Ovary (tissue), 9 donors: Measurements from ENCODE around the gene HEATR9. TPM values are rescaled to one million over a fixed set of nuclear protein-coding genes. Genes with fewer than 3 reads are reported as not detected.
A peak's percentile ranks its signal among the peaks of the same experiment; 100 is the strongest.

Source experiments
- DNase-seq, 5 donors: peaks; one replicate each; pipeline ENCODE4 v3.0.0-alpha.2; 2019 to 2020
- H3K27ac ChIP-seq, 2 donors: fragments of 200-600 bp; one replicate each; pipeline versions ENCODE4 v1.5.1 to v1.8.0; 2019 to 2022
- H3K27me3 ChIP-seq: fragments of 200-600 bp; one replicate; pipeline ENCODE4 v1.8.0; 2022
- H3K36me3 ChIP-seq: fragments of 200-600 bp; sonication (generic); one replicate; pipeline ENCODE4 v1.5.1; 2019
- H3K4me1 ChIP-seq: one replicate; pipeline ENCODE4 v1.8.1; 2013; ENCODE audit warnings: mild to moderate bottlenecking, moderate library complexity; ENCODE audit not compliant: insufficient read depth
- H3K4me3 ChIP-seq: fragments of 200-600 bp; sonication (generic); one replicate; pipeline ENCODE4 v1.5.1; 2017
- H3K9me3 ChIP-seq, 2 donors: fragments of 200-600 bp in 1 of 2; sonication (generic) in 1 of 2; one replicate each; pipeline versions ENCODE4 v1.5.1 to v1.8.1; 2013 to 2019; ENCODE audit warnings: mild to moderate bottlenecking in 1 of 2, moderate library complexity in 1 of 2
- EP300 ChIP-seq: sonication (generic); formaldehyde crosslinking; IDR thresholded peaks from one replicate; pipeline ENCODE4 v1.6.1; 2017; ENCODE audit warnings: antibody characterized with exemption
- POLR2A ChIP-seq: fragments of 450-650 bp; IDR thresholded peaks from one replicate; pipeline ENCODE4 v1.6.1; 2017; ENCODE audit warnings: antibody characterized with exemption, mild to moderate bottlenecking, moderate library complexity
- WGBS, 3 donors: extraction: QIAGEN DNeasy Blood & Tissue Kit in 1 of 3; methylation state at CpG; one replicate each; pipeline versions ENCODE4 v1.1.5 to v1.1.7; 2013 to 2017; 5-methylcytosine and 5-hydroxymethylcytosine counted together
- intact Hi-C, 4 donors: fragments of 100-400 bp; cut with DNase I; formaldehyde crosslinking; loops; one replicate each; pipeline versions ENCODE4 v1.11.0 to v1.15.1; 2022 to 2023
- polyA plus RNA-seq, 2 donors: library from polyadenylated mRNA; stranded (reverse); fragments of 200-250 nt in 1 of 2; fragments of 350-450 nt in 1 of 2; fragmentation: Illumina TruSeq in 1 of 2; extraction: RNeasy Lipid Tissue Mini Kit (QIAGEN cat#74804) in 1 of 2; gene quantifications; one replicate each; pipeline ENCODE4 v1.2.3, GENCODE V29; 2013 to 2014
- total RNA-seq, 7 donors: library from RNA; depleted of rRNA in 2 of 7; stranded (reverse); fragments of >200 nt in 2 of 7; fragmentation: NEBNext Ultra II Directional in 3 of 7; extraction: Animal tissue kit (Norgen Biotek cat#: 25700) in 3 of 7; gene quantifications; one replicate each; pipeline versions ENCODE4 v1.1.0 to v1.2.4, GENCODE V29; 2016 to 2023
- TF ChIP-seq, protein P1 (sequence below), 3 donors: fragments of 450-650 bp in 2 of 3; fragments of 200-600 bp in 1 of 3; IDR thresholded peaks; one replicate each; pipeline versions ENCODE4 v1.5.1 to v1.8.0; 2016 to 2022; ENCODE audit warnings: antibody characterized with exemption in 3 of 3, mild to moderate bottlenecking in 1 of 3
- donor health status: DM: no; HTN: no; CAD: no; lungs with moderate emphysema.
- donor health status: DM: no; HTN: no; CAD: no.
- donor health status: Bipolar disorder and iron deficiency.
- donor health status: DM: yes; HTN: yes; CAD: no.
- donor health status: DM: no; HTN: no; CAD: no.
- donor health status: DM: yes; HTN: yes; CAD: no.

Gene HEATR9
- total and polyA plus RNA-seq, 9 donors, result 0.18 TPM; not detected in 8

DNA sequence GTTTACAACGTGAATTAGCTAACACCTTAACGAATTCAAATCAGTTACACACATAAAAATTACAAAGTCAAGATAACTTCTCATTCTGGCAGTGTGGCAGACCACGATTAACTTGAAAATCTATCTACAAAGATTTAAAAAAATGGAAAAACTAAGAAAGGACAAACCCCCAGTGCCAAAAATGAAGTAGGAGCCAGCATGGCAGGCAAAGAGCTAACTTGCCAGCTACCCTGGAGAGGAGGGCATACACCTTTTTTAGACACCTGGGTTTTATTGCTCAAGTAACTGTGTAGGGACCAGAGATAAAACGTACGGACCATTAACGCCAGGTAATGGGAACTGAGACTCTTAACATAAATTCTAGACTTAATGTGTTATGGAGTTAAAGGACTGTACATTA, 56.9 kb downstream of the HEATR9 start:
- no peaks in the 10 kb centered on the region for H3K9me3 ChIP-seq
- WGBS, 3 donors, result 81 to 84% (median 82%) methylated on average over 6 of the region's 6 CpGs
- TF ChIP-seq POLR2A, result no peak
- TF ChIP-seq EP300, result no peak
- TF ChIP-seq, protein P1, sequence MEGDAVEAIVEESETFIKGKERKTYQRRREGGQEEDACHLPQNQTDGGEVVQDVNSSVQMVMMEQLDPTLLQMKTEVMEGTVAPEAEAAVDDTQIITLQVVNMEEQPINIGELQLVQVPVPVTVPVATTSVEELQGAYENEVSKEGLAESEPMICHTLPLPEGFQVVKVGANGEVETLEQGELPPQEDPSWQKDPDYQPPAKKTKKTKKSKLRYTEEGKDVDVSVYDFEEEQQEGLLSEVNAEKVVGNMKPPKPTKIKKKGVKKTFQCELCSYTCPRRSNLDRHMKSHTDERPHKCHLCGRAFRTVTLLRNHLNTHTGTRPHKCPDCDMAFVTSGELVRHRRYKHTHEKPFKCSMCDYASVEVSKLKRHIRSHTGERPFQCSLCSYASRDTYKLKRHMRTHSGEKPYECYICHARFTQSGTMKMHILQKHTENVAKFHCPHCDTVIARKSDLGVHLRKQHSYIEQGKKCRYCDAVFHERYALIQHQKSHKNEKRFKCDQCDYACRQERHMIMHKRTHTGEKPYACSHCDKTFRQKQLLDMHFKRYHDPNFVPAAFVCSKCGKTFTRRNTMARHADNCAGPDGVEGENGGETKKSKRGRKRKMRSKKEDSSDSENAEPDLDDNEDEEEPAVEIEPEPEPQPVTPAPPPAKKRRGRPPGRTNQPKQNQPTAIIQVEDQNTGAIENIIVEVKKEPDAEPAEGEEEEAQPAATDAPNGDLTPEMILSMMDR (IDR thresholded peaks at IDR 0.05), result no peak
- peaks cover 6% of the 10 kb centered on the region for H3K4me1 ChIP-seq
- H3K4me3 ChIP-seq, result no peak overlapping the region
- no peaks in the 10 kb centered on the region for H3K36me3 ChIP-seq
- no peak for DNase-seq
- intact Hi-C loops, result no loop called here
- no peaks in the 10 kb centered on the region for H3K27me3 ChIP-seq
- H3K27ac ChIP-seq, result no peak overlapping the region

DNA sequence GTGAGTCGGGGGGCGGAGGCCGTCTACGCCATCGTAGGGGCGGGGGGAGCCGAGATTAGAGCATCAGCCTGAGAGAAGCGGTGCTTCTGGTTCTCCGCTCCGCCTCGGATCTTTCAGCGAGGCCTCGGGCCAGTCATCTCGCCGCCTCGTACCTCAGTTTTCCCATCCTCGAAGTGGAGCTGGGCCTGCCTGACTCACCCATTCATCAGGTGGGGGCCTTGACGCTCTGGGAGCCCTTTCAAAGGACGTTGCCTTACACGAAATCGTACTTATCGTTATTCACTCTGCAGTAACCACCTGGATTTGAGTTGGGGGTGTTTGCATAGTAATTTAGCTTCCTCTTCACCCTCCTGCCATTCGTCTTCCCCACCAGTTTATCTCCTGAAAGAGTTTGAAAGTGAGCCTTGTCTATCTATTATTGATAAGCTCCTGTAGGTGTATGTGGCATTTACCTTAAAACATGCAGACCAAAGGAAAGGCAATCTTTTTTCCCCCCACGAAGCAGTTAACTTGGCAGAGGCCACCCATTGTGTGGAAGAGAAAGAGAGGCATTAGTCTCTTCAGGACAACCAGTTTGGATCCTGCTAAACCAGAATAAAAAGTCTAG, 58.7 kb downstream of the HEATR9 start:
- H3K4me1 ChIP-seq, result peaks cover 6% of the 10 kb centered on the region
- no peaks in the 10 kb centered on the region for H3K27me3 ChIP-seq
- 0 to 1% (median 0%) methylated on average over 15 to 24 of the region's 24 CpGs for WGBS, 3 donors
- no peak for DNase-seq
- intact Hi-C loops, result loop anchor here in 2 of 4 donors (5.0 kb wide), 2 partner anchors 43 to 48 kb away; partner anchors contain the start of gene C17orf50 (in 1 of the 2)
- TF ChIP-seq EP300 (no peak), POLR2A (no peak)
- TF ChIP-seq, protein P1 (IDR thresholded peaks at IDR 0.05), result no peak
- no peaks in the 10 kb centered on the region for H3K9me3 ChIP-seq
- H3K4me3 ChIP-seq, result peak overlapping the region; percentile 96
- H3K27ac ChIP-seq, result peak overlapping the region; percentile 84 to 89
- no peaks in the 10 kb centered on the region for H3K36me3 ChIP-seq

DNA sequence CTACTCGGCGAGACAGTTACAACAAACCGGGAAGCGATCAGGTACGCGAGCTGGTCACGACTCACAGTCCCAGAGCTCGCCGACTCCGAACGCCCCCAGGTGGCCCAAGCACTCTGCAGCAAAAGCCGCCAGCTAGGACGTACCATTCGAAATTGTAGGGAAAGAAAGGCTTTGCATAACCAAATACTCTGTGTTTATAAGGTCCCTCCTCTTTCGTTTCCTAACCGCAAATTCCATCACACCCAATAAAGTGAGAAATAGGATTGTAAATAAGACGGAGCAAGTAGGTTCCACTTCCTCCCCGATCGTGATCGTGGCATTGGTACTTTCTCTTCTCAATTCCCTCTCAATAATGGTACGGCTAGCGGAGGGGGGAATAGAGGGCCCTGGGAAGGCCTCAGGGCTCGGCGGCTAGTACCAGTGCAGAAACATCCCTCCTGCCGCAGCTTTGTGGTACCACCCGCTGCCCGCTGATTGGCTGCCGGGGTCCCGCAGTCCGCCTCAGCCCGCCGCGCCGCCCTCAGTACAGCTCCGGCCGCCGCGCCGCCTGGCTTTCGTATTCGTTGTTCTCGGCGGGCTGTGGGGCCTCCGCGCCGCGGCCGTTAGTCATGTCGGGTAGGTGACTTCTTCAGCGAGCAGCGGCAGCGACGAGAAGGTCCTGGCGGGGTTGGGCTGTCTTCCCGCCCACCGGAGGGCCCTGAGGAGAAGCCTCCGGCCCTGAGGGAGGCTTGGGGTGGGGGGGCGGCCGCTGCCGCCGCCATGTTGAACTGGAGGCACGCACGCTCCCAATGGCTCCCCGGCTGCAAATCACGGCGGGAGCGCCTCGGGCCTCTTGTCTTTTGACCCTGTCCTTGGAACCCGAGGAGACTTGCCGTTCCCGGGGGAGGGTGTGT, 59.5 kb downstream of the HEATR9 start, which contains the start of gene TAF15:
Gene TAF15 (plus strand): TSS at position 523 of the 893 bp plus-strand sequence. CDS start 86 bp downstream, at position 609.
- H3K9me3 ChIP-seq, result no peaks in the 10 kb centered on the region
- intact Hi-C loops, result loop anchor here in 2 of 4 donors (5.0 kb wide), 2 partner anchors 42 to 47 kb away; partner anchors contain the start of gene C17orf50 (in 1 of the 2)
- H3K4me3 ChIP-seq, result peak within 1 kb of the TSS; percentile 96
- no peaks in the 10 kb centered on the region for H3K36me3 ChIP-seq
- TF ChIP-seq, protein P1 (IDR thresholded peaks at IDR 0.05), result peak; percentile 21 to 68 (median 60)
- TF ChIP-seq POLR2A (peak; percentile 99), EP300 (no peak)
- 0% methylated on average over 58 to 71 of the region's 71 CpGs for WGBS, 3 donors
- DNase-seq, result peak; percentile 94 to 95 (median 94)
- peak within 1 kb of the TSS; percentile 84 to 89 for H3K27ac ChIP-seq
- peaks cover 4% of the 10 kb centered on the region for H3K4me1 ChIP-seq
- no peaks in the 10 kb centered on the region for H3K27me3 ChIP-seq

DNA sequence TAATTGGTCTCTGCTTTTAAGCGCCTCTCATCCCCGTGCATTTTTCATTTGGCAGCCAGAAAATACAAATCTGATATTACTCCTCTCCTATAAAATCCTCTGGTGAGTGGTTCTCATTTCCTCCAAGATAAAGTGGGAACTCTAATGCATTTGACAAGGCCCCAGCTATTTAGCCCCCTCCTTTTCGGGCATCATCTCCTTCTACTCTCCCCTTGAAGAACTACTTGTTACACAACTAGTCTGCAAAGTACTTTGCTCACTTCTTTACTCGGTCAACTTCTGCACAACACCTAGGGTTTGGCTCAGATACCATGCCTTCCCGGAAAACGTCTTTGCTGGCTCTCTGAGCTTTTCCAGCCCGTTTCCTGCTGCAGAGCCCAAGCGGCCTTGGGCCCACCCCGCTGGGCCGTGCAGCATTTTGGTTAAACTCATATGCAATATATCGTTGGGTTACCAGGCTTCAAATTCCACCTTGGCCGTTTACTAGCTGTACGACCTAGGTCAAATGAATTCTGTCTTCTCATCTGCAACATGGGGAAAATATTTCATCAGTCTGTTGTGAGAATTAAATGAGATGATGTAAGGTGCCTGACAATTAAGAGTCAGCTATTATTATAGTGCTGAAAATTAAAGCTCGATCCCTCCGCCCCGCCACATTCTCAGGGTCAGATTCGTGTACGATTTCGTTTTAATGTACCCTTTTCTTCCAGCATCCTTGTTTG, 60.3 kb downstream of the HEATR9 start:
- Histone ChIP-seq H3K36me3 (no peaks in the 10 kb centered on the region), H3K4me1 (peaks cover 4% of the 10 kb centered on the region), H3K27me3 (no peaks in the 10 kb centered on the region), H3K27ac (peak overlapping the region in 1 of 2 donors; percentile 84), H3K9me3 (no peaks in the 10 kb centered on the region), H3K4me3 (peak overlapping the region; percentile 96)
- TF ChIP-seq EP300 (no peak), POLR2A (no peak)
- TF ChIP-seq, protein P1 (IDR thresholded peaks at IDR 0.05), result no peak
- WGBS, 3 donors, result 18 to 30% (median 24%) methylated on average over 19 of the region's 19 CpGs
- intact Hi-C loops, result loop anchor here in 2 of 4 donors (5.0 kb wide), 2 partner anchors 41 to 46 kb away; partner anchors contain the start of gene C17orf50 (in 1 of the 2)
- no peak for DNase-seq
